Peyer's patch (tissue), 4 donors: ENCODE data around the gene RNU6-1.

Source experiments
- CTCF ChIP-seq, 6 experiments: fragments of 450-650 bp in 4 of 6; fragments of 200-600 bp in 2 of 6; sonication (generic) in 1 of 6; IDR thresholded peaks; one replicate each; pipeline ENCODE4 v1.5.1; 2017 to 2019; ENCODE audit warnings: antibody characterized with exemption in 6 of 6, mild to moderate bottlenecking in 3 of 6, moderate library complexity in 1 of 6
- POLR2A ChIP-seq, 2 donors: fragments of 450-650 bp; IDR thresholded peaks; one replicate each; pipeline ENCODE4 v1.5.1; 2017; ENCODE audit warnings: antibody characterized with exemption in 2 of 2, mild to moderate bottlenecking in 2 of 2, moderate library complexity in 2 of 2

GRCh38 chr15:67833710-67834511 lies 5.9 kb downstream of the RNU6-1 start:
- TF ChIP-seq CTCF (IDR thresholded peaks at IDR 0.05) (peak; percentile 11 to 69 (median 48)), POLR2A (IDR thresholded peaks at IDR 0.05) (no peak)
